ENCODE measurements around the gene TRABD. TPM values are rescaled to one million over a fixed set of nuclear protein-coding genes. Genes with fewer than 3 reads are reported as not detected.

TRABD gene
- total RNA-seq, 4 donors from 2014 or later: 35.7 to 78.2 (median 39.1) TPM

- 88% methylated on average over 18 of the region's 23 CpGs for WGBS
- Histone ChIP-seq H3K27ac (no peak overlapping the region), H3K36me3 (peaks cover 42% of the 10 kb centered on the region), H3K4me3 (no peak overlapping the region), H3K27me3 (no peaks in the 10 kb centered on the region), H3K4me1 (peaks cover 28% of the 10 kb centered on the region), H3K9me3 (no peaks in the 10 kb centered on the region)
- TF ChIP-seq, protein P1, sequence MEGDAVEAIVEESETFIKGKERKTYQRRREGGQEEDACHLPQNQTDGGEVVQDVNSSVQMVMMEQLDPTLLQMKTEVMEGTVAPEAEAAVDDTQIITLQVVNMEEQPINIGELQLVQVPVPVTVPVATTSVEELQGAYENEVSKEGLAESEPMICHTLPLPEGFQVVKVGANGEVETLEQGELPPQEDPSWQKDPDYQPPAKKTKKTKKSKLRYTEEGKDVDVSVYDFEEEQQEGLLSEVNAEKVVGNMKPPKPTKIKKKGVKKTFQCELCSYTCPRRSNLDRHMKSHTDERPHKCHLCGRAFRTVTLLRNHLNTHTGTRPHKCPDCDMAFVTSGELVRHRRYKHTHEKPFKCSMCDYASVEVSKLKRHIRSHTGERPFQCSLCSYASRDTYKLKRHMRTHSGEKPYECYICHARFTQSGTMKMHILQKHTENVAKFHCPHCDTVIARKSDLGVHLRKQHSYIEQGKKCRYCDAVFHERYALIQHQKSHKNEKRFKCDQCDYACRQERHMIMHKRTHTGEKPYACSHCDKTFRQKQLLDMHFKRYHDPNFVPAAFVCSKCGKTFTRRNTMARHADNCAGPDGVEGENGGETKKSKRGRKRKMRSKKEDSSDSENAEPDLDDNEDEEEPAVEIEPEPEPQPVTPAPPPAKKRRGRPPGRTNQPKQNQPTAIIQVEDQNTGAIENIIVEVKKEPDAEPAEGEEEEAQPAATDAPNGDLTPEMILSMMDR (IDR thresholded peaks at IDR 0.05): no peak
- TF ChIP-seq EP300 (IDR thresholded peaks at IDR 0.05) (no peak), POLR2AphosphoS5 (IDR thresholded peaks at IDR 0.05) (no peak)
- no peak for DNase-seq (ENCODE audit: low spot score in 2 of 2)
These were observed 11.5 kb downstream of the TRABD start for GRCh38 chr22:50197000-50197800.

GRCh38 chr22:50197856-50198623 is 12.3 kb downstream of the TRABD start:
- TF ChIP-seq POLR2A (IDR thresholded peaks at IDR 0.05): no peak
- no peak for TF ChIP-seq POLR2AphosphoS5 (IDR thresholded peaks at IDR 0.05)
- TF ChIP-seq, protein P1 (IDR thresholded peaks at IDR 0.05): no peak
- TF ChIP-seq EP300 (IDR thresholded peaks at IDR 0.05): no peak
- WGBS: 96% methylated on average over 30 of the region's 61 CpGs
- H3K4me1 ChIP-seq: peaks cover 26% of the 10 kb centered on the region
- H3K27ac ChIP-seq: no peak overlapping the region
- H3K36me3 ChIP-seq: peaks cover 42% of the 10 kb centered on the region
- no peak for DNase-seq (ENCODE audit: low spot score in 2 of 2)
- H3K27me3 ChIP-seq: no peaks in the 10 kb centered on the region
- no peaks in the 10 kb centered on the region for H3K9me3 ChIP-seq
- no peak overlapping the region for H3K4me3 ChIP-seq

DNA sequence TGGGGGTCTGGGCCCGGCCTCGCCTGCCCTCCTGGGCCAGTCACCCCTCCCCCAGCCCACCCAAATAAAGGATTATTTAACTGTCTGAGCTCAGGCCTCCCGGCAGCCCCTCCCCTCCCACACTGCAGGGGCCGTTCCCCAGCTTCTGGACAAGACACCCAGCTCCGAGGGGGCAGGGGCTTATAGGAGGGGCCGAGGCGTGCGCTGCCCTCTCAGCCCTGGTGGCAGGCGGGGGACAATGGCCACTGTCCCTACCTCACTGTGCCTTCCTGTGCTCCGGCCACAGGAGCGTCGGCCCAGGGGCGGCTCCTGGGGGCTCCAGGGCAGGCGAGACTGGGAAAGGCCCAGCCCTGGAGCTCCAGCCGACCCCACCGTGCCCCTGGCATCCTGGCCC is 12.9 kb downstream of the TRABD start:
- 84% methylated on average over 7 of the region's 16 CpGs for WGBS
- TF ChIP-seq POLR2AphosphoS5 (IDR thresholded peaks at IDR 0.05) (no peak), POLR2A (IDR thresholded peaks at IDR 0.05) (no peak), EP300 (IDR thresholded peaks at IDR 0.05) (no peak)
- TF ChIP-seq, protein P1 (IDR thresholded peaks at IDR 0.05): no peak
- no peak for DNase-seq (ENCODE audit: low spot score in 2 of 2)
- Histone ChIP-seq H3K27me3 (no peaks in the 10 kb centered on the region), H3K4me1 (peaks cover 25% of the 10 kb centered on the region), H3K36me3 (peaks cover 40% of the 10 kb centered on the region), H3K9me3 (no peaks in the 10 kb centered on the region), H3K4me3 (no peak overlapping the region), H3K27ac (no peak overlapping the region)

DNA sequence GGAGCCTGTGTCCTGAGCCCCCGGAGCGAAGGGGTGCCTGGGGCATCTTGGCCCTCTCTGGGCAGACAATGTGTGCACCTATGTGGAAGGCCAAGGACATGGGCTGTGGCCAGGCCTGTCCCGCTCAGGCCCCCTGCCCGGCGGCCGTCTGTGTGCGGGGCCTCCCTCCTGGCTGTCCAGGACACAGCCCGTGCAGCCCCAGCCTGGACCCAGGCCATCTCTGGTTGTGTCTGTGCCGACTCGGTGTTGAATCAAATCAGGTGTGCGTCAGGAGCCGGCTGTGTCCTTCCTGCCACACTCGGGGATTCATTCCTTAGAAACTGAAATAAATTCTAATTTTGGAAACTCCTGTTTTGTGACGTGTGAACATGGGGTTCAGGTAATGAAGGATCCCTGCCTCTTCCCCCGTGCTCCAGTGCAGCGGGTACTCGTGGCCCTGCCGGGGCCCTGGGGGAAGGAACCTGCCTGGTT is 13.6 kb downstream of the TRABD start:
- 72% methylated on average over 15 of the region's 18 CpGs for WGBS
- no peak for TF ChIP-seq POLR2AphosphoS5 (IDR thresholded peaks at IDR 0.05)
- TF ChIP-seq, protein P1 (IDR thresholded peaks at IDR 0.05): no peak
- no peak for TF ChIP-seq EP300 (IDR thresholded peaks at IDR 0.05)
- TF ChIP-seq POLR2A (IDR thresholded peaks at IDR 0.05): no peak
- Histone ChIP-seq H3K27me3 (no peaks in the 10 kb centered on the region), H3K9me3 (no peaks in the 10 kb centered on the region), H3K27ac (no peak overlapping the region), H3K4me3 (no peak overlapping the region), H3K36me3 (peaks cover 33% of the 10 kb centered on the region), H3K4me1 (peaks cover 25% of the 10 kb centered on the region)
- no peak for DNase-seq (ENCODE audit: low spot score in 2 of 2)
